Heart right ventricle (tissue), 16 donors: Measurements from ENCODE around the gene LSAMP. TPM values are rescaled to one million over a fixed set of nuclear protein-coding genes. Genes with fewer than 3 reads are reported as not detected.
"Not testable (repeated sequence)": the region's sequence is repeated elsewhere in the genome, so short reads cannot be mapped to it uniquely, and the experiment has no call there.

Experiments used
- ATAC-seq, 8 donors: fragments of 200-7000 bp; cut with Tn5 transposase; one replicate each; pipeline ENCODE4 v1.9.1; 2020; ENCODE audit warnings: mild to moderate bottlenecking in 8 of 8, moderate library complexity in 8 of 8, moderate number of reproducible peaks in 1 of 8
- DNase-seq, 2 donors: peaks; one replicate each; pipeline ENCODE4 v3.0.0-alpha.2; 2020
- H3K27ac ChIP-seq, 10 donors: fragments of 200-600 bp; sonication (generic) in 2 of 10; one replicate each; pipeline versions ENCODE4 v1.5.0 to v1.8.0; 2020 to 2022; ENCODE audit warnings: mild to moderate bottlenecking in 3 of 10
- H3K27me3 ChIP-seq, 7 donors: fragments of 200-600 bp; one replicate each; pipeline ENCODE4 v1.8.0; 2021 to 2022; ENCODE audit warnings: mild to moderate bottlenecking in 2 of 7
- H3K36me3 ChIP-seq, 9 donors: fragments of 200-600 bp; sonication (generic) in 1 of 9; one replicate each; pipeline versions ENCODE4 v1.5.0 to v1.8.0; 2020 to 2022; ENCODE audit warnings: mild to moderate bottlenecking in 2 of 9
- H3K4me1 ChIP-seq, 9 donors: fragments of 200-600 bp; sonication (generic) in 1 of 9; one replicate each; pipeline versions ENCODE4 v1.5.0 to v1.8.0; 2020 to 2022; ENCODE audit warnings: mild to moderate bottlenecking in 4 of 9
- H3K4me3 ChIP-seq, 10 donors: fragments of 200-600 bp; sonication (generic) in 2 of 10; one replicate each; pipeline versions ENCODE4 v1.5.0 to v1.8.0; 2020 to 2022; ENCODE audit warnings: mild to moderate bottlenecking in 7 of 10, moderate library complexity in 2 of 10
- H3K9me3 ChIP-seq, 11 donors: fragments of 200-600 bp in 10 of 11; sonication (generic) in 2 of 11; one replicate each; pipeline versions ENCODE4 v1.5.0 to v1.8.0; 2013 to 2022; ENCODE audit warnings: mild to moderate bottlenecking in 2 of 11, control low read depth in 1 of 11, moderate library complexity in 1 of 11
- CTCF ChIP-seq, 9 donors: fragments of 200-600 bp; sonication (generic) in 2 of 9; IDR thresholded peaks; one replicate each; pipeline versions ENCODE4 v1.5.0 to v1.8.0; 2021 to 2022; ENCODE audit warnings: antibody characterized with exemption in 9 of 9, mild to moderate bottlenecking in 5 of 9, moderate library complexity in 1 of 9
- WGBS, 2 donors: extraction: QIAGEN DNeasy Blood & Tissue Kit; methylation state at CpG; one replicate each; pipeline ENCODE4 v1.1.7; 2013; ENCODE audit warnings: inconsistent platforms in 1 of 2; 5-methylcytosine and 5-hydroxymethylcytosine counted together
- intact Hi-C, 10 donors: fragments of 100-400 bp; cut with DNase I; formaldehyde crosslinking; loops; one replicate each; pipeline versions ENCODE4 v1.11.1 to v1.14.2; 2022
- polyA plus RNA-seq, 2 donors: library from polyadenylated mRNA; stranded (reverse); fragments of 200-250 nt; gene quantifications; one replicate each; pipeline ENCODE4 v1.2.3, GENCODE V29; 2013
- total RNA-seq, 10 donors: library from RNA; stranded (reverse); fragmentation: NEBNext Ultra II Directional in 3 of 10; extraction: Animal tissue kit (Norgen Biotek cat#: 25700) in 3 of 10; gene quantifications; one replicate each; pipeline versions ENCODE4 v1.2.1 to v1.2.4, GENCODE V29; 2021 to 2023
- donor health status: Arrhythmogenic right ventricular cardiomyopathy.
- donor health status: ischemic (EF 13 %, LVEDD 7.1; RV severe dilation, severe dysfunction).
- donor health status: healthy with polysubstance abuse.
- donor health status: DM: no; HTN: yes; CAD: no.
- donor health status: DM: no; HTN: no; CAD: no.
- donor health status: ischemic (EF 25% LVEDD 6.9; RV normal size, moderate dysfunction).
- donor health status: ischemic (EF 25% LVEDD 5.7; RV mildly dilated, moderate dysfunction).
- donor health status: healthy.
- donor health status: DM: yes; HTN: yes; CAD: no.
- donor health status: Ischemic cardiomyopathy.
- donor health status: ischemic (EF 35%, LVEDD 5.7; RV mildly dilated, moderate dysfunction).
- donor health status: nonischemic (EF 11% LVEDD 7.7; RV severe dilation, severe dysfunction).
- donor health status: DM: yes; HTN: yes; CAD: no.
- donor health status: PGD.
- donor health status: ischemic (EF 29% LVEDD 5.4; RV normal size, mild dysfunction).
- donor health status: nonischemic (EF 23%, LVEDD 6.1; RV moderate dilation, normal function).

Gene LSAMP
- total and polyA plus RNA-seq, 12 donors = 0.51 to 9.0 (median 5.4) TPM

- TF ChIP-seq CTCF (IDR thresholded peaks at IDR 0.05) = no peak
- no peaks in the 10 kb centered on the region for H3K36me3 ChIP-seq
- no peaks in the 10 kb centered on the region for H3K27me3 ChIP-seq
- ATAC-seq = no peak
- 75 to 80% methylated on average over 2 of the region's 2 CpGs for WGBS, 2 donors
- H3K4me3 ChIP-seq = no peak overlapping the region
- intact Hi-C loops = no loop called here
- H3K27ac ChIP-seq = no peak overlapping the region
- no peak for DNase-seq
- no peaks in the 10 kb centered on the region for H3K4me1 ChIP-seq
- peaks cover 0 to 7% (median 0%) of the 10 kb centered on the region in 11 donors for H3K9me3 ChIP-seq
Observed at GRCh38 chr3:116211901-116212300, 233.4 kb downstream of the LSAMP start.

GRCh38 chr3:116208830-116209229 lies 236.5 kb downstream of the LSAMP start:
- 82 to 90% methylated on average over 15 of the region's 15 CpGs for WGBS, 2 donors
- DNase-seq, ATAC-seq, H3K4me1 ChIP-seq, H3K27me3 ChIP-seq, H3K36me3 ChIP-seq, H3K4me3 ChIP-seq, intact Hi-C loops, H3K27ac ChIP-seq, H3K9me3 ChIP-seq: not testable (repeated sequence)

DNA sequence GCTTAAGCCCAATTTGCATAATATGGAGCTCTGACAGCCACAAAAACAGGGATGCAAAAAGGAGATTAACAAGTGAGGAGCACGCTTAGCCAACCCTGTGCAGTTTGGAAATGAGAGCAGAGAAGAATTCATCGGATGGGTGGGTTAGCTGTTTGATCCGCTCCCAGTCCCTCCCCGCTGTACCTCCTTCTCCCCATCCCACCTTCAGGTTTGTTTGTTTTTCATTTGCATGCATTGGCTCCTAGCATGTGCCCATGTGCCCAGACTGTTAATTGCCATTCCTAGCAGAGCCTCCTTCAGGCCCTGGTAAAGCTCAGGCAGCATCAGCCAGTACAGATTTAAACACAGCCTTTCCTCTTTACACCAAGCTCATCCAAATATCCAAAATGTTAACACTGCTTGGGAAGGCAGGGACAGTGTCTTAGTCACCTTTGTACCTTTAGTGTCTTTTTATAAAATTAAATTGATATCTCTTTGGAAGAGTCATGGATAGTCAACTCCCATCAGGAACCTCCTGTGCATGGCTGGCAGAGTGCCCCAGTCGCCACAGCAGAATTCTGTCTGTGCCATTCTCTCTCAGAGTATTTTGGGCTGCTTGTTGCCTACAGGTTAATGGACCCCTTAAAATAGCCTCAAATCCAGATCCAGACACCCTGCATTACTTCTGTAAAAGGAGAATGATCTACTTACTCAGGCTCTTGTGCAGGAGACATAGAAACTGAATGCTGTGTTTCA lies 244.2 kb downstream of the LSAMP start:
- 68 to 71% methylated on average over 5 of the region's 5 CpGs for WGBS, 2 donors
- intact Hi-C loops = no loop called here
- TF ChIP-seq CTCF (IDR thresholded peaks at IDR 0.05) = no peak
- no peak overlapping the region for H3K4me3 ChIP-seq
- no peaks in the 10 kb centered on the region for H3K27me3 ChIP-seq
- H3K4me1 ChIP-seq = no peaks in the 10 kb centered on the region
- no peaks in the 10 kb centered on the region for H3K36me3 ChIP-seq
- DNase-seq (no peak), ATAC-seq (no peak)
- H3K27ac ChIP-seq = no peak overlapping the region
- no peaks in the 10 kb centered on the region for H3K9me3 ChIP-seq

GRCh38 chr3:116199063-116199462 lies 246.2 kb downstream of the LSAMP start:
- H3K27ac ChIP-seq = no peak overlapping the region
- no peaks in the 10 kb centered on the region for H3K9me3 ChIP-seq
- H3K4me1 ChIP-seq = no peaks in the 10 kb centered on the region
- H3K36me3 ChIP-seq = no peaks in the 10 kb centered on the region
- intact Hi-C loops = no loop called here
- H3K4me3 ChIP-seq = no peak overlapping the region
- 93% methylated on average over 2 of the region's 2 CpGs for WGBS, 2 donors
- DNase-seq (no peak), ATAC-seq (no peak)
- no peaks in the 10 kb centered on the region for H3K27me3 ChIP-seq
- no peak for TF ChIP-seq CTCF (IDR thresholded peaks at IDR 0.05)

- H3K4me3 ChIP-seq = no peak overlapping the region
- no peak overlapping the region for H3K27ac ChIP-seq
- no peak for ATAC-seq
- no peaks in the 10 kb centered on the region for H3K36me3 ChIP-seq
- TF ChIP-seq CTCF (IDR thresholded peaks at IDR 0.05) = no peak
- DNase-seq = no peak
- WGBS, 2 donors = 40 to 53% methylated on average over 2 of the region's 2 CpGs
- intact Hi-C loops = no loop called here
- H3K4me1 ChIP-seq = no peaks in the 10 kb centered on the region
- no peaks in the 10 kb centered on the region for H3K27me3 ChIP-seq
- H3K9me3 ChIP-seq = no peaks in the 10 kb centered on the region
Observed at GRCh38 chr3:116198087-116198486, 247.2 kb downstream of the LSAMP start.
